Measurements from ENCODE around the gene APOBEC2. TPM values are rescaled to one million over a fixed set of nuclear protein-coding genes. Genes with fewer than 3 reads are reported as not detected.

The APOBEC2 gene
- polyA plus RNA-seq, 1 donor (not counting 4 experiments of a cell fraction or from before 2014, with no cell fraction given): 0.05 TPM

GRCh38 chr6:41097467-41098090, 44.6 kb downstream of the APOBEC2 start:
- Histone ChIP-seq H3K9ac (ENCODE audit: control insufficient read depth, extremely low read depth, insufficient read depth, low read length) (no peak overlapping the region), H3K79me2 (ENCODE audit: control insufficient read depth, insufficient read depth, low read length) (no peaks in the 10 kb centered on the region), H3K27me3 (ENCODE audit: control insufficient read depth, extremely low read depth, insufficient read depth, low read length) (no peaks in the 10 kb centered on the region), H2AFZ (ENCODE audit: control insufficient read depth, low read length) (no peak overlapping the region), H3K27ac (ENCODE audit: control insufficient read depth, insufficient read depth, low read length) (peak overlapping the region; percentile 20), H3K9me1 (ENCODE audit: control insufficient read depth, extremely low read depth, insufficient read depth, low read length) (no peaks in the 10 kb centered on the region), H3K4me3 (ENCODE audit: control insufficient read depth in 2 of 3, extremely low read depth in 1 of 3, insufficient read depth in 2 of 3, low read depth in 1 of 3, low read length in 3 of 3) (peak overlapping the region in 2 of 3 experiments; percentile 3 to 7), H3K36me3 (ENCODE audit: control insufficient read depth in 2 of 2, extremely low read depth in 1 of 2, insufficient read depth in 2 of 2, low read length in 2 of 2) (peaks cover 15 to 39% of the 10 kb centered on the region in 2 experiments), H3K4me2 (ENCODE audit: control insufficient read depth, extremely low read depth, insufficient read depth, low read depth, low read length) (peak overlapping the region; percentile 29), H3K4me1 (ENCODE audit: control insufficient read depth, extremely low read depth, insufficient read depth, low read length) (peaks cover 13% of the 10 kb centered on the region), H4K20me1 (ENCODE audit: control insufficient read depth, extremely low read depth, insufficient read depth, low read length) (no peaks in the 10 kb centered on the region), H3K9me3 (ENCODE audit: control insufficient read depth, low read depth, low read length) (no peaks in the 10 kb centered on the region)
- DNase-seq (ENCODE audit: low read depth, low spot score) (peak; percentile 46), FAIRE-seq (peak; percentile 56)
- no peak for TF ChIP-seq CTCF (optimal IDR thresholded peaks at IDR 0.05 in 1 of 3, IDR thresholded peaks at IDR 0.05 in 1 of 3, conservative IDR thresholded peaks at IDR 0.05 in 1 of 3; ENCODE audit: extremely low read depth in 1 of 3, insufficient read depth in 2 of 3, low read length in 3 of 3)
- no peak for TF ChIP-seq EZH2 (IDR thresholded peaks at IDR 0.05; ENCODE audit: low read length)
- dilution Hi-C loops (cut with MboI; ENCODE audit: extremely low pct_ligation_motif_present, low sequenced_read_pairs): loop anchor here (25.0 kb wide), 1 partner anchor 90 kb away; no protein-coding TSS in a partner anchor

DNA sequence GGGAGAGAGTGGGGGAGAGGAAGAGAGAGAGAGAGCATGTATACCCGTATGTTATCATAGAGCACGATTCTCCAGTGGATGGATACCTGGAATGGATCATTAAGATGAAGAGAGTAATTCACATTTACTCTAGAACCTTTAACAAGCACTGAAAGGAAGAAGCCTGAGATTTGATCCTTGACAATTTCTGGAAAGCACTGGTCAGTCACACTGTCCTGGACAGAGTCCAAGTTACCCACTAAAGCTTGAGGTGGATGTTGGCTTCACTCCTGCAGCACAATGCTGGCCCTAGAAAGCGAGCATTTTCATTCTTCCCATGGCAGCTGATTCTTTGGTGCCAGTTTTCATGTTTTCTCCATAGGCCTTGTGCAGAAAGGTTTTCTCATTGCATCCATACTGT, 45.4 kb downstream of the APOBEC2 start:
- Histone ChIP-seq H3K9ac (ENCODE audit: control insufficient read depth, extremely low read depth, insufficient read depth, low read length) (no peak overlapping the region), H3K9me3 (ENCODE audit: control insufficient read depth, low read depth, low read length) (no peaks in the 10 kb centered on the region), H3K36me3 (ENCODE audit: control insufficient read depth in 2 of 2, extremely low read depth in 1 of 2, insufficient read depth in 2 of 2, low read length in 2 of 2) (peaks cover 15 to 31% of the 10 kb centered on the region in 2 experiments), H3K27ac (ENCODE audit: control insufficient read depth, insufficient read depth, low read length) (no peak overlapping the region), H4K20me1 (ENCODE audit: control insufficient read depth, extremely low read depth, insufficient read depth, low read length) (no peaks in the 10 kb centered on the region), H3K4me1 (ENCODE audit: control insufficient read depth, extremely low read depth, insufficient read depth, low read length) (peaks cover 13% of the 10 kb centered on the region), H2AFZ (ENCODE audit: control insufficient read depth, low read length) (no peak overlapping the region), H3K79me2 (ENCODE audit: control insufficient read depth, insufficient read depth, low read length) (no peaks in the 10 kb centered on the region), H3K4me3 (ENCODE audit: control insufficient read depth in 2 of 3, extremely low read depth in 1 of 3, insufficient read depth in 2 of 3, low read depth in 1 of 3, low read length in 3 of 3) (no peak overlapping the region), H3K27me3 (ENCODE audit: control insufficient read depth, extremely low read depth, insufficient read depth, low read length) (no peaks in the 10 kb centered on the region), H3K4me2 (ENCODE audit: control insufficient read depth, extremely low read depth, insufficient read depth, low read depth, low read length) (no peak overlapping the region), H3K9me1 (ENCODE audit: control insufficient read depth, extremely low read depth, insufficient read depth, low read length) (no peaks in the 10 kb centered on the region)
- dilution Hi-C loops (cut with MboI; ENCODE audit: extremely low pct_ligation_motif_present, low sequenced_read_pairs): loop anchor here (25.0 kb wide), 1 partner anchor 89 kb away; no protein-coding TSS in a partner anchor
- no peak for DNase-seq (ENCODE audit: low read depth, low spot score)
- no peak for TF ChIP-seq CTCF (optimal IDR thresholded peaks at IDR 0.05 in 1 of 3, IDR thresholded peaks at IDR 0.05 in 1 of 3, conservative IDR thresholded peaks at IDR 0.05 in 1 of 3; ENCODE audit: extremely low read depth in 1 of 3, insufficient read depth in 2 of 3, low read length in 3 of 3)
- no peak for TF ChIP-seq EZH2 (IDR thresholded peaks at IDR 0.05; ENCODE audit: low read length)
- FAIRE-seq: no peak
